GM12801 (cell line): ENCODE results near the gene CACNA1D.

Experiments
- CTCF ChIP-seq: IDR thresholded peaks from one replicate; pipeline ENCODE4 v1.5.1; 2011; ENCODE audit warnings: control low read depth; ENCODE audit not compliant: insufficient read length; ENCODE audit errors: extremely low read depth

The CACNA1D gene

DNA sequence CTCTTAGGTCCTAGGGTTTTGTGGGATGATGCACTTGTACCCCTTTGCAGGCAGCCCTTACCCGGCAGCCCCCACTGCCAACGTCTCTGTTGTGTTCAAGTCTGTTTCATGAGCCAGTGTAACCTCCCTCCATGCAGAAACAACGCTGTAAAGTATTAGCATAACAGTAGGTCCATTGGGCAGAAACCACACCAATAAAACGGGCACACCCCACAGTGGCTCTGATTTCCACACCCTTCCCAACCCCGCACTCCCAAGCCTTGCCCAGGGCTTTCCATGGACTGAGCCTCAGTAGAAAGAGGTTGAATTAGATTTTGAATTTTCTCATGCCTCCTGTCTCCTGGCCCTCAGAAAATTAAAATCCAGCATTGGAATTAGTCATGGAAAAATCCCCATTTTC, 124.5 kb downstream of the CACNA1D start:
- no peak for TF ChIP-seq CTCF

DNA sequence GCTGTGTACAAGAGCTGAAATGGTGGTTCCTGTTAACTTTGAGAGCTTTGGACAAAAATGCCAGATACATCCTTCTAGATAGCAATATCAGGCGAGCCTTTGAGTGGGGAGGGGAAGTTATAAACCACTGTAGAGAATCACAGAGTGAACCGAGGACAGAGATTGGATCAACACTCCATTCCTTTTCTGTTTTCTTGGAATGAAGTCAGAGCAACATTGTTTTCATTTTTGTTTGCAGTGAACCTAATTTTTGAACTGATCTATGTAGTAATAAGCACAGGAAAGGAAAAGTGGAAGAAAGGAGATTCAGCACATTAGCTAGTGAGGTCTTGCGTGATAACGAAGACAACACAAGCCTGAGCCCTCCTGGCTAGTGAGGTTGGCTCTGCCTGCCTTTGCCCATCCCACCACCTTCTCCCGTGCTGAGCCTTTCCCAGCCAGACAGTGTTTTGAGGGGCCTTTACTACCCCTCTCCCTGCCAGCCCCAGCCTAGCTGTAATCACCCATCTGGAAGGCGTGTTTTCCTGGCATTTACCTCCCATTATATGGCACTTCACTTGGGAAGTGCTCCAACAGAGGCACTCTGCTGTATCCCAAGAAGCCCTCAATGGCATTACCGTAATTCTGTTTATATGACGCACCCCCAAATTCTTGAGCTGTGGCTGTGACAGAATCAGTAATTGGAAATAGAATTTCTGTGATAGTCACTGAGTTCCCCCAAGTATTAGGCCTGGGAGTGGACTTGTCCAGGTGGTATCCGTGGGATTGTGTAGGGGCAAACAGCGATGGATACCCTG, 129.8 kb downstream of the CACNA1D start:
- no peak for TF ChIP-seq CTCF

- TF ChIP-seq CTCF = no peak
Measured at GRCh38 chr3:53626876-53627275, 132.5 kb downstream of the CACNA1D start.

DNA sequence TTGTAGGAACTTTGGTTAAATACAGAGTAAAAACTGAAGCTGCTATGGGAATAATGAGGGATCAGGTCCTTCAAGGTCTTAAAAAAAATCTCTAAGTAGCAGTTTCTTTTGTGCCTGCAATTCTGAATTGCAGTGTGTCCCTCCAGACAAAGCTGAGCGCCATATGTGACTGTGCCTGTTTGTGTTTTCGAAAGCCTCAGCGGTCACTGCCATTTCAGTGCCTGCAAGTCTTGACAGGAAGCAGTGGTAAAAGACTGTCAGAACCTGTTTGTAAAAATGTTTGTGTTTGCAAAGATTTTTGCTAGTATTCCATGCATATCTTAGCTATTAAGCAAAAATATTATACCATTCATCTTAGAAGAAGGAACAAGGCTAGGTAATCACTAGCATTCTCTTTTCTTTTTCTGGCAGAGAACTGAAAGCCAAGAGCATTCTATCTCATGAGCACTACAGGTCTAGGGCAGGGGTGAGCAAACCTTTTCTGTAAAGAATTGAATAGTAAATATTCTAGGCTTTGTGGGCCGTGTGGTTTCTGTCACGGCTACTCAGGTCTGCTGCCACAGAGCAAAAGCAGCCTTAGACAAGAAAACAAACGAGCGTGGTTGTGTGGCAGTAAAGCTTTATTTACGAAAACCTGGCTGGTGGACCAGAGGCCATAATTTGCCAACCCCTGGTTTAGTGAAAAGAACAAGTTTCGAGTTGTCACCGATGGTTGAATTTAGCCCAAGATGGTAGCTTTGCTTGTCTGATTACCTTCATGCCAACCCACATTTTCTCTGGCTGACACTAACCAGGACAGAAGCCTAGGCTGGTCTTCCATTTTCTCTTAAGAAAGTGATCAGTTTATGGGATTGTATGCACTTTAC, 134.4 kb downstream of the CACNA1D start:
- no peak for TF ChIP-seq CTCF

GRCh38 chr3:53629402-53629723, 135.0 kb downstream of the CACNA1D start:
- TF ChIP-seq CTCF = no peak

GRCh38 chr3:53630547-53630946, 136.1 kb downstream of the CACNA1D start:
- TF ChIP-seq CTCF = no peak

GRCh38 chr3:53633197-53633787, 138.9 kb downstream of the CACNA1D start:
- no peak for TF ChIP-seq CTCF
